ENCODE data around the gene SDCCAG8. TPM values are rescaled to one million over a fixed set of nuclear protein-coding genes. Genes with fewer than 3 reads are reported as not detected.

Gene SDCCAG8
- total RNA-seq, 4 donors from 2014 or later, result 30.2 to 46.4 (median 36.7) TPM

DNA sequence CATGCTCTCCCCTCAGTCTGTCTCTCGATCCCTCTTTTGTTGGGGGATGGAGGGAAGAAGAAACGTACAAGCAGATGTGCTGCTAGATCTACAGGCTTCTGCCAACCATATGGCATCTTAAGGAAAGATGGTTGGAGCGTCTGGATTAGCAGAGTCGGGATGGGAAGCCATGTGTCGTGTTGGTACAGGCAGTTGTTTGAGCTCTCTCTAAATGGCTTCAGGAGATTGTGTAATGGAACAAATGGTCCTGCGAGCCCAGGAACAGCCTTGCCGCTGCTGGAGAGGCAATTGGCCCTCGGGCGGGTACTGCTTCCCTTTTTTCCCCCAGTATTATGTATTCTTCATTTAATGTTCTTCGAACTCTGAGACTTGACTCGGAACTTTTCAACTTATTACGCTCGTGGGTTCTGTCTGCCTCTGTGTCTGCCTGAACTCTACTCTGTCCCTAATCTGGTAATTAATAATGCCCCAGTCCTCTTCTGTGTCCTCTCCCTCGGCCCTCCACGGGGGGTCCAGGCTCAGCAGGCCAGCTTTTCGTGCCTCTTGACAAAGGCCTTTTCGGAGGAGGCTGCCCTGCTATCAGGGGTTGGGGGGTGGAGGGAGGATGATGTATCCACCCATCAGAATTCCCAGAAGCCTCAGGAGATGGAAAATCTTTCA, 215.3 kb downstream of the SDCCAG8 start:
- H3K36me3 ChIP-seq, result peaks cover 0 to 9% of the 10 kb centered on the region in 2 donors
- H3K9me3 ChIP-seq, result no peaks in the 10 kb centered on the region
- H3K4me1 ChIP-seq, result peaks cover 4 to 29% (median 5%) of the 10 kb centered on the region in 3 donors
- H3K27ac ChIP-seq, result no peak overlapping the region
- TF ChIP-seq POLR2AphosphoS5 (IDR thresholded peaks at IDR 0.05) (no peak), EP300 (IDR thresholded peaks at IDR 0.05) (no peak), POLR2A (IDR thresholded peaks at IDR 0.05) (no peak)
- TF ChIP-seq, protein P1, sequence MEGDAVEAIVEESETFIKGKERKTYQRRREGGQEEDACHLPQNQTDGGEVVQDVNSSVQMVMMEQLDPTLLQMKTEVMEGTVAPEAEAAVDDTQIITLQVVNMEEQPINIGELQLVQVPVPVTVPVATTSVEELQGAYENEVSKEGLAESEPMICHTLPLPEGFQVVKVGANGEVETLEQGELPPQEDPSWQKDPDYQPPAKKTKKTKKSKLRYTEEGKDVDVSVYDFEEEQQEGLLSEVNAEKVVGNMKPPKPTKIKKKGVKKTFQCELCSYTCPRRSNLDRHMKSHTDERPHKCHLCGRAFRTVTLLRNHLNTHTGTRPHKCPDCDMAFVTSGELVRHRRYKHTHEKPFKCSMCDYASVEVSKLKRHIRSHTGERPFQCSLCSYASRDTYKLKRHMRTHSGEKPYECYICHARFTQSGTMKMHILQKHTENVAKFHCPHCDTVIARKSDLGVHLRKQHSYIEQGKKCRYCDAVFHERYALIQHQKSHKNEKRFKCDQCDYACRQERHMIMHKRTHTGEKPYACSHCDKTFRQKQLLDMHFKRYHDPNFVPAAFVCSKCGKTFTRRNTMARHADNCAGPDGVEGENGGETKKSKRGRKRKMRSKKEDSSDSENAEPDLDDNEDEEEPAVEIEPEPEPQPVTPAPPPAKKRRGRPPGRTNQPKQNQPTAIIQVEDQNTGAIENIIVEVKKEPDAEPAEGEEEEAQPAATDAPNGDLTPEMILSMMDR (IDR thresholded peaks at IDR 0.05), result no peak
- no peak overlapping the region for H3K4me3 ChIP-seq
- ATAC-seq, result no peak
- H3K27me3 ChIP-seq, result no peaks in the 10 kb centered on the region
- WGBS, 2 donors (ENCODE audit: low coverage in 1 of 2), result 95 to 96% methylated on average over 5 to 13 of the region's 17 CpGs

DNA sequence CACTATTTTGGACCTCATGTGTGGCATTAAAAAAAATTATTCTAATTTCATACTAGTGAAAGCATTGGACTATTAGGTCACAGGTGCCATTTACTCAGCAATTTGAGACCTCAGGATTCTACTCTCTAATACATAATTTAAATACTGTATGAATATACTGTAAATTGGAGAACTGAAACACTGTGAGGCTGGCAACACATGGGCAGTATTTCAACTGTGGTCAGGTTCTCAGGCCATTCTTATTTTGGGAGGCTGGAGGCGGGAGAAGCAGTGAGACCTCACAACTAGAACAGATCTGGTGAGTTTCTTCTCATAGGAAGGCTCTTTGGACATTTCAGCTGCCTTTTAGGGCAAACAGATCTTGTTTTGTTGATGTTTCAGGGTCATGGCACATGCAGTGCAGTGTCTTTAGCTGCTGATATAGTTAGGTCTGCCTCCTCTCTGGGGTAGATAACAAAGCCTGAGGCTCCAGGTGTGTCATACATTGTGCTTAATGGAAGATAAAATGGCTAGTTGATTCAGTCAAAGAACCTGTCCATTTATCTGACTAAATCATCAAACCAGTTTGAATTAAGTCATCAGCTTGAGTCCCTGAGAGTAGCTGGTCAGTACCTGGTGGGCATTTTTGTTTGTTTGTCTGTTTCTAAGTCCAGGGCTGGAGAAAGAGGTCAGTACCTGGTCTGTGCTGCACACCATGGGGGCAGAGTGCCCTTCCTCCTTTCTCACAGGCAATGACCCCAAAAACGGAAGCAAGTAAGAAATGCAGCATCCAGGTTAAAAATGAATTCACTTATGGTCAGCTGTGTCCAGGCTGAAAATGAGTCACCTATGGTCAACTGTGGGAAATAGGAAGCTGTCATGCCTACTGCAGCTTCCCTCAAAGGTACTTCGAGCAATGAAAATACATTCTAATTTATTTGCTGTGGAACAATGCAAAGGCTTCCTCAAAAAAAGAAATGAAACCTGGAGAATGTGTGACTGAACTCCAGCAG, 216.2 kb downstream of the SDCCAG8 start:
- no peak overlapping the region for H3K4me3 ChIP-seq
- 50 to 76% methylated on average over 1 to 2 of the region's 3 CpGs for WGBS, 2 donors (ENCODE audit: low coverage in 1 of 2)
- TF ChIP-seq POLR2A (IDR thresholded peaks at IDR 0.05), result no peak
- no peak for TF ChIP-seq POLR2AphosphoS5 (IDR thresholded peaks at IDR 0.05)
- TF ChIP-seq, protein P1 (IDR thresholded peaks at IDR 0.05), result no peak
- no peak for TF ChIP-seq EP300 (IDR thresholded peaks at IDR 0.05)
- no peaks in the 10 kb centered on the region for H3K27me3 ChIP-seq
- no peaks in the 10 kb centered on the region for H3K9me3 ChIP-seq
- ATAC-seq, result no peak
- peaks cover 4 to 29% (median 5%) of the 10 kb centered on the region in 3 donors for H3K4me1 ChIP-seq
- H3K27ac ChIP-seq, result no peak overlapping the region
- H3K36me3 ChIP-seq, result peaks cover 0 to 5% of the 10 kb centered on the region in 2 donors

DNA sequence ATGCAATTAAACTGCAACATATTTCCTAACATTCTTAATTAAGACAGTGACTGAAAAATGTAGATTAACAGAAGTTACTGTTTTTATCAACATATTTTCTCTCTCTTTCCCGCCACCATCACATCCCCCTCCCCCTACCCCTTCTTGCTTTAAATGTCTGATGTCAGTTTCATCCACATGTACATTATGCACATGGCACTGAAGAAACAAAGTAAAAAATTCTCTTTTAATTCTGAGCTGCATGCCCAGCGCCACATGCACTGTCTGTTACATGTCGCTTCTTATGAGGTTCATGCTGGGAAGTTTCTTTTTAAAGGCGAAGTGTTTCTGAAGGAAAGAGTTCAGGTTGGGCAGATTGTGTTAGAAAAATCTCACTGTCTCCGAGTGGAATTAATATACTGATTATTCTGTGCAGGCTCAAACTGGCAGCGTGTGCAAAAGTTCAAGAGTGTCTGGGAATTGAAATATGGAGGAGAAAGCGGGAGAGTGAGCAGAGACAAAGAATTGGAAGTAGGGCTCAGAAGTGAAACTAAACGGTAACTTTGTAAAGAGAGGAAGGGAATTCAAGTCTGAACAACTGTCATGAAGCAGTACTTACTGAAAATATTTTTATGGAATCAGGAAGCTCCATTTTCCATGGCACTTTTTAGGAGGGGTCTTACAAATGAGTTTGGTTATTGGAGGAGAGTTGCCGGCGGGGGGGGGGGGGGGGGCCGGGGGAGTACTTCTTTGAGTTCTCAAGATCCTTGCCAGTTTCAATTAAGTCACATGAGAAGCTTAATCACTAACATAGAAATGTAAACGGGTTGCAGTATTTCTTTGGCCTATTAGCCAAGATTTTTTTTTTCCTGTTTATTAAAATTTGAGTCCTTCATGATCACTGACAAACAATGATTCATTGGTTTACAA, 217.6 kb downstream of the SDCCAG8 start:
- no peaks in the 10 kb centered on the region for H3K9me3 ChIP-seq
- TF ChIP-seq, protein P1 (IDR thresholded peaks at IDR 0.05), result no peak
- TF ChIP-seq POLR2AphosphoS5 (IDR thresholded peaks at IDR 0.05) (no peak), POLR2A (IDR thresholded peaks at IDR 0.05) (no peak), EP300 (IDR thresholded peaks at IDR 0.05) (no peak)
- peak overlapping the region in 2 of 4 donors; percentile 40 to 62 for H3K27ac ChIP-seq
- no peak for ATAC-seq
- no peaks in the 10 kb centered on the region for H3K27me3 ChIP-seq
- no peaks in the 10 kb centered on the region for H3K36me3 ChIP-seq
- peak overlapping the region; percentile 36 to 43 for H3K4me3 ChIP-seq
- peaks cover 4 to 29% (median 5%) of the 10 kb centered on the region in 3 donors for H3K4me1 ChIP-seq
- 7 to 10% methylated on average over 5 to 11 of the region's 12 CpGs for WGBS, 2 donors (ENCODE audit: low coverage in 1 of 2)

DNA sequence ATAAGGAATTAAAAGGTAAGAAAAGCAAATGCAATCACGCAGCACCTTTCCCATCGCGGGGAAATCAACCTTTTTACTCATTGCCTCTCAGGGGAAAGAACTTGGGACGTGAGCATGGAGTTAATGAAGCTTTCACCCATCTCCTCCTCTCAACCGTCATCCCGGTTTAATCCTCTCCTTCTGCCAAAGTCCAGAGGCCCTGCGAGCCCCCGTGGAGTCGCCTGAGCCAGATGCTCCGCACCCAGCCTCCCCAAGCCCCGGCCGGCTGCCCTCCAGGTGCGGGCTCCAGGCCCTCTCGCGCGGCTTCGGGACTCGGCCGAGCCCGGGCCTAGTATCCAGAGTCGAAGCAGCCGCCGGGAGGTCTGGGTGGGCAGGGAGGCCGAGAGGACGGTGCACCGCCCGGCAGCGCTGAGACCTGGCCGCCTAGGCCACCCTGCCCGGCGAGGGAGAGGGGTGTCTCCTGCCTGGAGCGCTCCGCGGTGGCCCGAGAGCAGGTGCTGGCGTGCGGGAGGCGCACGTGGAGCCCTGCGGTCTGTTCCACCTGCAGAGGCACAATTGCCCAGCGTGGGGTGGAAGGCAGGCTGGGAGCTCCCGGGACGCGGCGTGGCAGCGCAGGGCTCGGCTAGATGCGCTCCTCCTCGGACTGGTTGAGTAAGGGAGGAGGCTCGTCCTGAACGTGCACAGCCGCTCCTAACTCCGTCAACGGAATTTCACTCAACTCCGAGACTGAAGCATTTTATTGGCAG, 218.5 kb downstream of the SDCCAG8 start:
- no peaks in the 10 kb centered on the region for H3K27me3 ChIP-seq
- H3K4me1 ChIP-seq, result peaks cover 4 to 29% (median 5%) of the 10 kb centered on the region in 3 donors
- H3K4me3 ChIP-seq, result peak overlapping the region in 1 of 2 donors; percentile 43
- ATAC-seq, result no peak
- WGBS, 2 donors (ENCODE audit: low coverage in 1 of 2), result 72 to 79% methylated on average over 5 to 12 of the region's 55 CpGs
- no peaks in the 10 kb centered on the region for H3K9me3 ChIP-seq
- H3K27ac ChIP-seq, result peak overlapping the region in 2 of 4 donors; percentile 40 to 62
- TF ChIP-seq POLR2A (IDR thresholded peaks at IDR 0.05), result no peak
- TF ChIP-seq POLR2AphosphoS5 (IDR thresholded peaks at IDR 0.05), result no peak
- no peak for TF ChIP-seq EP300 (IDR thresholded peaks at IDR 0.05)
- TF ChIP-seq, protein P1 (IDR thresholded peaks at IDR 0.05), result no peak
- H3K36me3 ChIP-seq, result no peaks in the 10 kb centered on the region

Data from gastroesophageal sphincter (tissue), 4 donors.